ENCODE data around the gene OSCP1.

OSCP1 gene

GRCh38 chr1:36380782-36381181 lies 69.5 kb downstream of the OSCP1 start:
- no peak for DNase-seq

- no peak for DNase-seq
These were observed 70.1 kb downstream of the OSCP1 start for GRCh38 chr1:36380143-36380619.

- DNase-seq: no peak
These were observed 72.3 kb downstream of the OSCP1 start for GRCh38 chr1:36377791-36378492.

- DNase-seq: no peak
These were observed 77.6 kb downstream of the OSCP1 start for GRCh38 chr1:36372617-36373016.

GRCh38 chr1:36369061-36369861 lies 81.0 kb downstream of the OSCP1 start:
- peak; percentile 62 for DNase-seq

Measured in NCI-H1694 (cell line).